ENCODE data around the gene VSX1.

DNA sequence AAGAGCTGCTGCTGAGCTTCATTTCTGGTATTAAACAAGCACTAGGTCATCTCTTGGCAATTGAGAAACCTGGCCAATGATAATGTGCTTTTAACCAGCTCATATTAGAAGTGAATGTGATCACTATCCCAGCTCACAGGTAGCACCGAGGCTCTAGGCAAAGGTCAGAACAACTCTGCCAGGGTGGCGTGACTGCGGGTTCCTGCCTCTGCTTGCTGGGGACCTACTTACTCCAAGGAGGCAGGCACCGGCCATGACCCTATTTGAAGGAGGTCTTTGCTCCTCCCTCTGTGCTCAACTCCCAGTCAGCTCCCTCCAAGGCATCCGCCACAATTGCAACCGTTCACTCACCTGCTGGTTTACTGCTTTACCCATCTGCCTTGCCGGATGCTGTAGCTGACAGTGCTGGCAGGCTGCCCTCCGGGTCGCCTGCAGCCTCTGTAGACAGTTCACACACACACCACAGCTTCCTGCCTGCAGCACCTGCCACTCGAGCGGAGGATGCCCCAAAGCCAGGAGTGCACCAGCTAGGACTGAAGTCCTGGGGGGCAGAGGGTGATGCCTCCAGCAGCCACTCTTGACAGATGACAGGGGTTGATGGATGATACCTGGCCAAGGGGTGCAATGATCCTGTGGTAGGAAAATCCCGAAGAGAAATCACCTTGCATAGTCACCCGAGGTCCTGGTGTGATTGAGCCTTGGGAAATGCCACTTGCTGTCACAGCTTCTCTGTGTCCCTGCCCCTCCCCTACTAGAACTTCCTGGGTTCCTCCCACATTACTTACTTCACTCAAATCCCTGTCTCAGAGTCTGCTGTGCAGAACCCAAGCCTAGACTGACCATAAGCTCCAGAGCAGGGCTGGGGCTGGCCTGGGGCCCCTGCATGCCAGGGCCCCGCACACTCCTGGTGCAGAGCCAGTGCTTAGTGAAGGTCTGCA, 8.8 kb upstream of the VSX1 start:
- TF ChIP-seq, protein P1, sequence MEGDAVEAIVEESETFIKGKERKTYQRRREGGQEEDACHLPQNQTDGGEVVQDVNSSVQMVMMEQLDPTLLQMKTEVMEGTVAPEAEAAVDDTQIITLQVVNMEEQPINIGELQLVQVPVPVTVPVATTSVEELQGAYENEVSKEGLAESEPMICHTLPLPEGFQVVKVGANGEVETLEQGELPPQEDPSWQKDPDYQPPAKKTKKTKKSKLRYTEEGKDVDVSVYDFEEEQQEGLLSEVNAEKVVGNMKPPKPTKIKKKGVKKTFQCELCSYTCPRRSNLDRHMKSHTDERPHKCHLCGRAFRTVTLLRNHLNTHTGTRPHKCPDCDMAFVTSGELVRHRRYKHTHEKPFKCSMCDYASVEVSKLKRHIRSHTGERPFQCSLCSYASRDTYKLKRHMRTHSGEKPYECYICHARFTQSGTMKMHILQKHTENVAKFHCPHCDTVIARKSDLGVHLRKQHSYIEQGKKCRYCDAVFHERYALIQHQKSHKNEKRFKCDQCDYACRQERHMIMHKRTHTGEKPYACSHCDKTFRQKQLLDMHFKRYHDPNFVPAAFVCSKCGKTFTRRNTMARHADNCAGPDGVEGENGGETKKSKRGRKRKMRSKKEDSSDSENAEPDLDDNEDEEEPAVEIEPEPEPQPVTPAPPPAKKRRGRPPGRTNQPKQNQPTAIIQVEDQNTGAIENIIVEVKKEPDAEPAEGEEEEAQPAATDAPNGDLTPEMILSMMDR (conservative IDR thresholded peaks at IDR 0.05; ENCODE audit: low read depth, low read length): no peak
- TF ChIP-seq EZH2 (IDR thresholded peaks at IDR 0.05; ENCODE audit: borderline replicate concordance, low read depth, low read length, poor library complexity, severe bottlenecking): no peak

All from A673 (cell line).